Muscle layer of duodenum (tissue), 2 donors: ENCODE measurements around the gene STYXL2.

Source experiments
- H3K27ac ChIP-seq: one replicate; pipeline ENCODE4 v1.7.0; 2013; ENCODE audit warnings: mild to moderate bottlenecking, low read length
- H3K27me3 ChIP-seq: one replicate; pipeline ENCODE4 v1.7.0; 2013; ENCODE audit warnings: low read depth, mild to moderate bottlenecking, control low read depth, low read length
- H3K36me3 ChIP-seq, 2 donors: one replicate each; pipeline ENCODE4 v1.7.0; 2013; ENCODE audit warnings: low read length in 2 of 2, control low read depth in 1 of 2, mild to moderate bottlenecking in 1 of 2; ENCODE audit not compliant: insufficient read depth in 2 of 2, control insufficient read depth in 1 of 2
- H3K4me1 ChIP-seq, 2 donors: one replicate each; pipeline ENCODE4 v1.7.0; 2013; ENCODE audit warnings: low read length in 2 of 2, mild to moderate bottlenecking in 2 of 2, control low read depth in 1 of 2, moderate library complexity in 1 of 2; ENCODE audit not compliant: insufficient read depth in 2 of 2, control insufficient read depth in 1 of 2
- H3K4me3 ChIP-seq, 2 donors: one replicate each; pipeline ENCODE4 v1.7.0; 2013; ENCODE audit warnings: low read length in 2 of 2, low read depth in 1 of 2, mild to moderate bottlenecking in 1 of 2
- H3K9me3 ChIP-seq, 2 donors: one replicate each; pipeline ENCODE4 v1.7.0; 2013; ENCODE audit warnings: low read length in 2 of 2, control low read depth in 1 of 2, mild to moderate bottlenecking in 1 of 2; ENCODE audit not compliant: control insufficient read depth in 1 of 2
- donor health status: healthy.

STYXL2 gene

GRCh38 chr1:167093846-167094516, at the start of gene STYXL2:
Gene STYXL2, plus strand, starts transcription at chr1:167094075. Its CDS starts 775 bp downstream, at chr1:167094850.
- Histone ChIP-seq H3K27me3 (no peaks in the 10 kb centered on the region), H3K4me1 (no peaks in the 10 kb centered on the region), H3K27ac (no peak within 1 kb of the TSS), H3K9me3 (peaks cover 0 to 5% of the 10 kb centered on the region in 2 donors), H3K36me3 (no peaks in the 10 kb centered on the region), H3K4me3 (no peak within 1 kb of the TSS)

- Histone ChIP-seq H3K4me1 (no peaks in the 10 kb centered on the region), H3K9me3 (no peaks in the 10 kb centered on the region), H3K27ac (no peak overlapping the region), H3K4me3 (no peak overlapping the region), H3K36me3 (no peaks in the 10 kb centered on the region), H3K27me3 (peaks cover 6% of the 10 kb centered on the region)
Measured at GRCh38 chr1:167051907-167052306, 42.0 kb upstream of the STYXL2 start.

DNA sequence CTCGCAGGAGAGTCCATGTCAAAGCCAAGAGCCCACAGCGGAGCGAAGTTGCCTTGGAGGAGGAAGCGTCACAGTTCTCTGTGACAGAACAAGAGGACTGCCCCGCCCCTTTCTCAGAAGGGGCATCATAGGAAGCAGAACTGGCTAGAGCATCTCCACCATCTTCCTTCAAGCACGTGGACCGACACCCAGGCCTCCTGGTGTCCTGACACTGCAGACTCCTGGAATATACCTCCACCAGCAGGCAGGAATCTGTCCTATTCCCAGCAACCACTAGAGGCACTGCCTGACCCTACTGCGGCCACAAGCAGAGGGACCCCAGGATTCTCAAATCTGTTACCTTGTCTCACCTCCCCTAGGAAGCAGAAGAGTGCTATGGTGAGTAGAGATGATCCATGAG, 41.5 kb upstream of the STYXL2 start:
- Histone ChIP-seq H3K27ac (no peak overlapping the region), H3K4me3 (no peak overlapping the region), H3K27me3 (peaks cover 6% of the 10 kb centered on the region), H3K4me1 (no peaks in the 10 kb centered on the region), H3K36me3 (no peaks in the 10 kb centered on the region), H3K9me3 (no peaks in the 10 kb centered on the region)

DNA sequence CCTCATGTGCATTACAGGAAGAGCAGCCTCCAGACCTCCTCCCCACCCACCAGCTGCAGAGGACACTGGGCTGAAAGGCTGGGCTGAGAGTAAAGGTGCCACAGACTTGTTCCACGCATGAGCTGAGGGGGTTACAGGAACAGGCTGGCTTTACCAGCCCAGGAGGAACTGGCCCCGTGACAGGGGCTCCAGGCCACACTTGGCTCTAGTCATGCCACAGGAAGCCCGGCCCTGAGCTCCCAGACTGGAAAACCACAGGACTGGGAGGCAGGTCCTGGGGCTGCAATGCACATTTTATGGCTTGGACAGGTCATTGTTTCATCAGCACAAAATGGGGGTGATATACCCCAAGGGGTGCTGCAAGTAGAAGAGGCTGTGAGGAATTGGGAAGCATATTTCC, 39.3 kb upstream of the STYXL2 start:
- Histone ChIP-seq H3K4me3 (no peak overlapping the region), H3K36me3 (no peaks in the 10 kb centered on the region), H3K27ac (no peak overlapping the region), H3K9me3 (no peaks in the 10 kb centered on the region), H3K27me3 (peaks cover 6% of the 10 kb centered on the region), H3K4me1 (no peaks in the 10 kb centered on the region)

- Histone ChIP-seq H3K4me3 (no peak overlapping the region), H3K4me1 (no peaks in the 10 kb centered on the region), H3K36me3 (no peaks in the 10 kb centered on the region), H3K9me3 (no peaks in the 10 kb centered on the region), H3K27ac (no peak overlapping the region), H3K27me3 (peaks cover 6% of the 10 kb centered on the region)
Measured at GRCh38 chr1:167054946-167055630, 38.8 kb upstream of the STYXL2 start.

DNA sequence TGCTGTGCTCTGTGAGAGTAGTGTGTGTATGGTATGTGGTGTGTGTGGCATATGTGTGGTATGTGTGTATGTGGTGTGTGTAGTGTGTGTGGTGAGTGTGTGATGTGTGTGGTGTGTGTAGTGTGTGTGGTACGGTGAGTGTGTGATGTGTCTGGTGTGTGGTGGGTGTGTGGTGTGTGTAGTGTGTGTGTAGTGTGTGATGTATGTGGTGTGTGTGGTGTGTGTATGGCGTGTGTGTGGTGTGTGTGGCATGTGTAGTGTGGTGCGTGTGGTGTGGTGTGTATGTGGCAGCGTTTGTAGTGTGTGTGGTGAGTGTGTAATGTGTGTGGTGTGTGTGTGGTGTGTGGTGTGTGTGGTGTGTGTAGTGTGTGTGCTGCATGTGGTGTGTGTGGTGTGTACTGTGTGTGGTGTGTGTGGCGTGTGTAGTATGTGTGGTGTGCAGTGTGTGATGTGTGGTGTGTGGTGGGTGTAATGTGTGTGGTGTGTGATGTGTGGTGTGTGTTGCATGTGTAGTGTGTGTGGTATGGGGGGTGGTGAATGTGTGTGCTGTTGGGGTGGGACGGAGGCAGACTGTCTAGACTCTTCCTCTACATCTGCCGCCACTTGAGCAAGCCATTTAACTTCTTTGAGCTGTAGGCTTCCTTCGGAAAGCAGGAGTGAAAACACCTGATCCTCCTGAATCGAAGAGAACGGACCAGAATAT, 37.2 kb upstream of the STYXL2 start:
- Histone ChIP-seq H3K36me3 (no peaks in the 10 kb centered on the region), H3K27ac (no peak overlapping the region), H3K27me3 (peaks cover 6% of the 10 kb centered on the region), H3K4me1 (no peaks in the 10 kb centered on the region), H3K4me3 (no peak overlapping the region), H3K9me3 (no peaks in the 10 kb centered on the region)

- H3K27me3 ChIP-seq = peaks cover 6% of the 10 kb centered on the region
- H3K4me3 ChIP-seq = no peak overlapping the region
- H3K36me3 ChIP-seq = no peaks in the 10 kb centered on the region
- no peaks in the 10 kb centered on the region for H3K9me3 ChIP-seq
- H3K27ac ChIP-seq = no peak overlapping the region
- no peaks in the 10 kb centered on the region for H3K4me1 ChIP-seq
Measured at GRCh38 chr1:167057241-167057688, 36.6 kb upstream of the STYXL2 start.

DNA sequence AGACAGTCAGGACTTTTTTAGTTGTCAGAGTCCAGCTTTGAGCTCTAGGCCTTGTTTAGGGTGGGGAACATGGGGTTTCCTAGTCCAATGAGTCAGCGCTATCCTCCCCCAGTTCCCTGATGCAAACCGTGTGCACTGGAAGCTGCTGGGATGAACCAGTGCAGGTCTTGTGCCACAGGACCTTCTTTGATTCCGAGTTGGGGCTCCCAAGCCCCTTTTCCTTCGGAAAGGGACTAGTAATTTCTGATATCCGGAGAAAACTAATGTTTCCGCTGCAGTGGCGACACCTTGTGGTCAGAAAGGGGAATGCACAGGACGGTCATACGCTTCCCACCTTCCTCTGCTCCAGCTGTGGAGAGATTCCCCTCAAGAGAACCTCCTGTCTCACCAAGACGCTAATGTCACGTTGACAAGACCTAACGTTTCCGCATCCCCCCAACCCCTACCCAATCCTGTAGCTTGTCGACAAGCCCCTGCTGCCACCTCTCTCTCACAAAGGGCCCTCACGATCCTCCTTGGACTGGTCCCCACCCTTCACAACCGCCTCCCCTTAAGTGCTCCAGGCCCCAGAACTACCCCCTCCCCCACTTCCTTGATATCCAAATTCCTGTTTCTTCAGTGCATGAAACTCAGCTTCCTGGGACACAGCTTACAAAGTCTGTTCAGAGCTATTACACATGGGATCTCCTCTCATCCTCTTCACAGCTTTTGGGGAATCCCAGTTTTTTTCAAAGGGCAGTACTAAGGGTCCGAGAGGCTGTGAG, 34.6 kb upstream of the STYXL2 start:
- H3K4me1 ChIP-seq = no peaks in the 10 kb centered on the region
- no peaks in the 10 kb centered on the region for H3K36me3 ChIP-seq
- H3K9me3 ChIP-seq = no peaks in the 10 kb centered on the region
- H3K27me3 ChIP-seq = peaks cover 2% of the 10 kb centered on the region
- no peak overlapping the region for H3K4me3 ChIP-seq
- H3K27ac ChIP-seq = no peak overlapping the region

DNA sequence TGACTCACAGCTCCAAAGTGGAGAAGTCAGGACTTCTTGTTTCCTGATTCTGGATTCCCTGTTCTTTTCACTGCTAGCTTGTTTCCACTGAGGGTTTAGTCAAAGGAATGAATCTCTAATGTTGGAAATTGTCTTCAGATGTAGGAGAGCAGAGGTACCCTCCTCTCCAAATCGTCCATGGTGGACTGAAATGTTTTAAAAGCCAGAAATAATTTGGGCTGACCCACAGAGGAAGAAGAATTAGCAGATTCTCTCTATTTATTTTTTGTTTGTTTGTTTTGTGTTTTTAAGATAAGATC, 34.1 kb upstream of the STYXL2 start:
- Histone ChIP-seq H3K27me3 (no peaks in the 10 kb centered on the region), H3K36me3 (no peaks in the 10 kb centered on the region), H3K4me3 (no peak overlapping the region)

GRCh38 chr1:167060141-167061072, 33.5 kb upstream of the STYXL2 start:
- Histone ChIP-seq H3K9me3 (no peaks in the 10 kb centered on the region), H3K36me3 (no peaks in the 10 kb centered on the region)

More for the DNA sequence above, 34.1 kb upstream of the STYXL2 start:
- no peak overlapping the region for H3K27ac ChIP-seq
- no peaks in the 10 kb centered on the region for H3K9me3 ChIP-seq
- H3K4me1 ChIP-seq = no peaks in the 10 kb centered on the region

More at GRCh38 chr1:167060141-167061072, 33.5 kb upstream of the STYXL2 start:
- H3K4me3 ChIP-seq = no peak overlapping the region
- H3K4me1 ChIP-seq = no peaks in the 10 kb centered on the region
- no peaks in the 10 kb centered on the region for H3K27me3 ChIP-seq
- no peak overlapping the region for H3K27ac ChIP-seq
